ENCODE results near the gene ARHGAP27.
"Not testable (repeated sequence)": the region's sequence is repeated elsewhere in the genome, so short reads cannot be mapped to it uniquely, and the experiment has no call there.

The ARHGAP27 gene, protein sequence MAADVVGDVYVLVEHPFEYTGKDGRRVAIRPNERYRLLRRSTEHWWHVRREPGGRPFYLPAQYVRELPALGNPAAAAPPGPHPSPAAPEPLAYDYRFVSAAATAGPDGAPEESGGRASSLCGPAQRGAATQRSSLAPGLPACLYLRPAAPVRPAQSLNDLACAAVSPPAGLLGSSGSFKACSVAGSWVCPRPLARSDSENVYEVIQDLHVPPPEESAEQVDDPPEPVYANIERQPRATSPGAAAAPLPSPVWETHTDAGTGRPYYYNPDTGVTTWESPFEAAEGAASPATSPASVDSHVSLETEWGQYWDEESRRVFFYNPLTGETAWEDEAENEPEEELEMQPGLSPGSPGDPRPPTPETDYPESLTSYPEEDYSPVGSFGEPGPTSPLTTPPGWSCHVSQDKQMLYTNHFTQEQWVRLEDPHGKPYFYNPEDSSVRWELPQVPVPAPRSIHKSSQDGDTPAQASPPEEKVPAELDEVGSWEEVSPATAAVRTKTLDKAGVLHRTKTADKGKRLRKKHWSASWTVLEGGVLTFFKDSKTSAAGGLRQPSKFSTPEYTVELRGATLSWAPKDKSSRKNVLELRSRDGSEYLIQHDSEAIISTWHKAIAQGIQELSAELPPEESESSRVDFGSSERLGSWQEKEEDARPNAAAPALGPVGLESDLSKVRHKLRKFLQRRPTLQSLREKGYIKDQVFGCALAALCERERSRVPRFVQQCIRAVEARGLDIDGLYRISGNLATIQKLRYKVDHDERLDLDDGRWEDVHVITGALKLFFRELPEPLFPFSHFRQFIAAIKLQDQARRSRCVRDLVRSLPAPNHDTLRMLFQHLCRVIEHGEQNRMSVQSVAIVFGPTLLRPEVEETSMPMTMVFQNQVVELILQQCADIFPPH

DNA sequence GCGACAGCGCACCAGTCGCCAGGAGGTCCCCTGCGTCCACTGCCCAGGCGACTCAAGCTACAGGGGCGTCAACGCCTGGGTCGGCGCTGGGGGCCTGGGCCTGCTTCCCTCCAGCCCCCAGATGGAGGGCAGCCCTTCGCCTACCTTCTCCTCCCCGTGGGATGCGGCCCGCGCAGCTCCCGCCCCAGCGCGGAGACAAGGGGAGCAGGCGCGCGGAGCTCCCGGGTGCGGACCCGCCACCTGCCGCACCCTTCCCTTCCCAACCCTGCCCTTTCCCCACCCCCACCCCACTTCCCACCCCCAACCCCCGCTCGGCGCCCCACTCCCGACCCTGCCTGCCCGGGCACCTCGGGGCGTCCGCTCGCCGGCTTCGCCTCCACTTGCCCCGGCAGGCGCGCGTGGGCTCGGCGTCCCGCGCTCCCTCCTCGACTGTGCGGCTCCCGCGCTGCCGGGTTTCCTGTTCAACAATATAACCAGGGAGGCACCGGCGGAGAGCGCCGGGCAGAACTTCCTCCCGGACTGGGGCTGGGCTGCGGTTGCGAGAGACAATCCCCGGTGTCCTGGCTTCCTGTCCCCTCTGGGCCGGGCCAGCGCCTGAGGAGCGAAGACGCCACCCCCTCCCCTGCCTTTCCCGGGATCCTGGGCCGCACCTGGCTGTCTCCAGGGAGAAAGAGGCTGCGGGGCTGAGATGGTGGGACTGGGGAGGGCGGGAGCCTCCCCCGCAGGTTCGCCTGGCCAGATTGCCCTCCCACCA is at the start of gene ARHGAP27:
Gene ARHGAP27, minus strand, starts transcription at position 466 of the 754 bp plus-strand sequence. CDS start 2,591 bp downstream, outside the sequence.
- no peak for DNase-seq

DNA sequence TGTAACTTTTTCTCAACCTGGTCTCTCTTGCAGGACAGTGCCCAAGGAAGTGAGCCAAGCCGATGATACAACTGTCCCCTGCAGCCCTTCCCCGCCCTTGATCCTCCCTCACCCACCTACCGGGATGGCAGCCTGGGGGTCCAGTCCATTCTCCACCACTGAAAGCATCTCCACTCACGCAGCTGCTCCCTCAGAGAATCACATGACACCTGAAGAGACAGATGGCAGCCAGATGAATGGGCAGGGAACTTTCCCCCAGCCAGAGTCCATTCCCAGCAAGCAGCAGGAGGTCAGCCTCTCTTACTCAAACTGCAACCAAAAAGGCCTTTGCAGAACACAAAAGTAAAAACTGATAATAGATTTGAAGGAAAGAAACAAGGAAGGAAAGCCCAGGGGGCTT is 49.6 kb upstream of the ARHGAP27 start:
- DNase-seq: not testable (repeated sequence)

DNA sequence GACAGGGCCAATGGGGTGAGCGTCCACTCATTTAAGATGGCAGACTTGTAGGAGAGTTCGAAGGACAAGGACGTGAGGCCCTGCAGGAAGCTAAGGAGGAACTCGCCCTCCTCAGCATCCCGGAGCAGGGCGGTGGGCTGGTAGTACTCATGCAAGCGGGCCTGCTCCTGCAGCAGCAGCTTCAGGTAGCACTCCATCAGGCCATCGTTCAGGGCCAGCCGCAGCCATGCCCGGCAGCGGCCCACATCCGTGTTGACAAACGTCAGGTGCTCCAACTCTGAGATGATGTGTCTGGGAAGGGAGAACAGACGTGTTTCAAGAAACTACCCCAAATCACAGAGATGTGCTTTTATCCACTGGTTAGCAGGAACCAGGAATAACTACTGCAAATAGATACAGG is 42.8 kb upstream of the ARHGAP27 start:
- DNase-seq: not testable (repeated sequence)

DNA sequence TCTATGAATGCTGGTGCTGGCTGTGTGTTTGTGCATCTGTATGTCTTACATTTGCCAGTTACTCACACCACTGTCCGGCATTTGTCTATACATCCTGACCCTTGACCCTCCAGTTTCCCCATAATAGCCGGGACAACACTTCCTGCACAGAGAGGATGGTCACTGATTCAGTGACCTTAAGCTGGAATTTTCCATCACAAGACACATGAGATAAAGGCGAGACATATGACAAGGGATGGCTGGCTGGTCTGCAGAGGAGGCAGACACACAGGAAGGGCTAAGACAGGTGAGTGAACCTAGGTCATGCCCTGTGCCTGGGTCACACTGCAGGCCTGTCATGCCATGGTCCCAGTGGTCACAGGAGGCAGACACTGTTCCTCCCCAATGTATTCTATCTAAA is 39.6 kb upstream of the ARHGAP27 start:
- not testable (repeated sequence) for DNase-seq

DNA sequence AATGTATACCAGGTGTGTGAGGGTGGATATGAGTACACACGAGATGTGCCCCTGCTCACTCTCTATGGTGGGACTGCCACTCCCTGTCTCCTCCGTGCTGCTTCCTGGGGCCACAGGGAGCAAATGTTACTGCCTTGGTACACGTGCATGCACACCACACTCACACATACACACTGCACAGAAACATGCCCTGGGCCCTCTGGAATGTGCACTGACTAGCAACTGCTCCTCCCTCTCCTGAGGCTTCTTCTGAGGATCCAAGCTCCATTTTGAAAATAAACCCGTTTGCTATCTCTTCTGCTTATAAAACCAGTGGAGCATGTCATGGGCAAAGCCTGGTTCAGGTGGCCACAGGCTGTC is 36.5 kb upstream of the ARHGAP27 start:
- DNase-seq: not testable (repeated sequence)

DNA sequence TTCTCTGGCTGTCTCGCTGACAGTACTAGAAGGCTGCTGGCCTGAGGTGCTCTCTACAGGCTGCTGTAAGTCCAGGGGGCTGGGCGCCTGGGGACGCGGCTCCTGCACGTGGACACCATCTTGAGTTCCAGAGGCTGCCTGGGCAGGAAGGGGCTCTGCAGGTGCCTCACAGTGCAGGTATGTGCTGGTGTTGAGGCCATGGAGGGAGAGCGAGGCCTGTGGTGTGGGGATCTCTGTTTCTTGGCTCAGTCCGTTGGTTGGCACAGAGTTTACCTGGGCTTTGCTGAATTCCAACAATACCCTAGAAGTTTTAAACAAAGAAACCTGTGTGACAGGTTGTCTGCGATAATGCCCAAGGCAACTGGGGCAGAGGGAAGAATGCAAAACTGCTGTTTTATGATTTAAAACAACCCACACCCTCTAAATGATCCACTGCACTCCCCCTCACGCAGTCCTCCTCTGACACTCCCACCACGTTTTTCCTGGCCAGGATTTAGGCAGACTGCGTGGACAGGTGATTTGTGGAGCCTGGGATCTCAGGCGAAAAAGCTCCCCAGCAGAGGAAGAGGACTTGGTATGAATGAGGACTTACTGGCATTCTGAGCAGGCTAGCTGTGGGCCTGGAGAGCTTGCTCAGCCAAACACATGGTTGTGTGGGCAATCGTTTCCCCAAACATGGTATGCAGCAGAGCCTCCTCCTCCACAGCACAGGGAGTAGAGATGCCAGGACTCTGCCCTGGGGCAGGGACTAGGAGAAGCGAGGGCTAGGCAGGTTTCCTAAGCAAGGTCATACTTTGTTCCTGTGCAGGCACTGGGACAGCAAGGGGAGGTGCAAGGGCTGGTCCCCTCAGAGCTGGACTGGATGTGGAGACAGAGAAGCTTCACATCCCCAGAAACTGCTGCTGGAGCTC is 35.9 kb upstream of the ARHGAP27 start:
- not testable (repeated sequence) for DNase-seq

DNA sequence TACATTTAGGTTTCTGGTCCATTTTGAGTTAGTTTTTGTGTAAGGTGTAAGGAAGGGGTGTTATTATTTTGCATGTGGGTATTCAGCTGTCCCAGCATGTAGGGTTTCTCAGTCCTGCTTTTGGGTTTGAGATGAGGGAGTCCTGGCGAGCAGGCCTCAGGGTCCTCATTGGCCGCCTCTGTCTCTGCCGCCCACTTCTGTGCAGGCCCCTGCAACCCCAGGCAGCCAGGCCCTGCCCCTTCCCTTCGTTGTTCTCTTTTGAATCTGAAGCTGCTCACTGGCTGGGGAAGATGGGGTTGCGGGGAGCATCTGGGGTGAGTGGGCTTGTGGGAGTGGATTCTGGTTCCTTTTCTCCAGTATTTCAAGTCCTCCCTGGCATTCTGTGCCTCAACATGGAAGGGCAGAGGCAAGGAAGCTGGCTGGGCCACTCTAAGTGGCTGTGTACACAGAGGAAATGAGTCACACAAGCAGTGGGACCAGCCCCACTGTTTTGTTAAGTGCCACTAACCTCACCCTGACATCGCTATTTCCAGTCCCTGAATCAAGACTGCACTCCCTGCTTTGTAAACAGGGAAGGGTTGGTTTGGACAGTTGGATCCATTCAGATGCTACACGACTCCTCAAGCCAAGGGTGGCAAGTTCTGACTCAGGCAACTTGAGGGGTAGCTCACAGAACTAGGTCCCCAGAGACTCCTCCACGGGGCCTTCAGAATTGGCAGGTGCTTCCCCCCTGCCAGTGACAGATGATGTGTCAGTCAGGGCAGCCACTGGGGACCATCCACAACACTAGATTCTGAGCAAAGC is 29.1 kb upstream of the ARHGAP27 start:
- DNase-seq: not testable (repeated sequence)

DNA sequence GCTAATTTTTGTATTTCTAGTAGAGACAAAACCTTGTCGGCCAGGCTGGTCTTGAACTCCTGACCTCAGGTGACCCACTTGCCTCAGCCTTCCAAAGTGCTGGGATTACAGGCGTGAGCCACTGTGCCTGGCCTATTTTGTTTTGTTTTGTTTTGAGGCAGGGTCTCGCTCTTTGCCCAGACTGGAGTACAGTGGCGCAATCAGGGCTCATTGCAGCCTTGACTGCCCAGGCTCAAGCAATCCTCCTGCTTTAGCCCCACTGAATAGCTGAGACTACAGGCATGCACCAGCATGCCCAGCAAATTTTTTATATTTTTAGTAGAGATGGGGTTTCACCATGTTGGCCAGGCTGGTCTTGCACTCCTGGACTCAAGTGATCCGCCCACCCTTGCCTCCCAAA is 27.8 kb upstream of the ARHGAP27 start:
- not testable (repeated sequence) for DNase-seq

DNA sequence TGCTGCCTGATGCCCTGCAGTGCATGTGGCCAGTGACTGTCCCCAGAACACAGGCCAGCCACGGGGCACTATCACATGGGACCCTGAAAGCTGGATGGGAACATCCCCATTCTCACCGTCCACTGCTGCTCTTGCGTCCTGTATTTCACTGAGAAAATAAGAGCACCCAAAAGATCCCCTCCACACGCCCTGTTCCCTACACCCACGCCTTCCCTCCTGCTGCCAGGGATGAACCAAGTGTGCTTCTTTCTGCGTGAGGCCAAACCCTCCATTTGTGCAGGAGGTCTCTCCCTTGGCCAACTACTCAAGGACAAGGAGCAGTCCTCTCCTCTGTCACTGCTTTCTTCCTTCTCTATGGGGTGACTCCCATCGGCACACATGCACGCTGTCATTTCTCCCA is 21.7 kb upstream of the ARHGAP27 start:
- not testable (repeated sequence) for DNase-seq

DNA sequence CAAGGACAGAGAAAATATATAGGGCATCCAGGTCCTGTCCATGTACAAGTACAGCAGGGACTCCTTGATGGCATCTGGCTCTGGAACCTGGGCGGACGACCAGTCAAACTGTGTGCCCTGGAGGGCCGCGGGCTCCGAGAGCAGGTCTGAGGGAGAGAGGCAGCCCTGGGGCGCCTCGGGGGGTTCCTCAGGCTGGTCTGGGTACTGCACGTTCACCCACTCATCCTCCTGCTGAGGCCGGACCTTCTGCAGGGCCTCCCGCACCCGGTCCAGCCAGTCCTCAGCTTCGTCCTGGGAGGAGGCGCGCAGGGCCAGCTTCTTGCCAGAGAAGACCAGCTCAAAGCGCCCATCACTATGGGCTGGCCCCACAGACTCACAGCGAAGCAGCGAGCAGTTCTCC is 21.1 kb upstream of the ARHGAP27 start:
- DNase-seq: not testable (repeated sequence)

DNA sequence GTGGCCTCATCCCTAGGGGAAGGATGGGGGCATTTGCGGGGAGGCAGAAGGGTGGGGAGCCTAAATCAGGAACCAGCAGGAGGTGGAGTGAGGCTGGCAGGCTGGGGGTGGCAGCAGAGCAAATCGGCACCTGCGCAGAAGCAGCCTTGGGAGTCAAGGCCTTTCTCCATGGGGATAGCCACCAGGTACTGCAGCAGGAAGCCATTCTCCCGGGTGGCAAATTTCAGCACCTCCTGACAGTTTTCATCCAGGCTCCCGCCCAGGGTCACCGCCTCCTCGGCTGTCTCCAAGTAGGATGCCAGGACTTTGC is 20.5 kb upstream of the ARHGAP27 start:
- DNase-seq: not testable (repeated sequence)

DNA sequence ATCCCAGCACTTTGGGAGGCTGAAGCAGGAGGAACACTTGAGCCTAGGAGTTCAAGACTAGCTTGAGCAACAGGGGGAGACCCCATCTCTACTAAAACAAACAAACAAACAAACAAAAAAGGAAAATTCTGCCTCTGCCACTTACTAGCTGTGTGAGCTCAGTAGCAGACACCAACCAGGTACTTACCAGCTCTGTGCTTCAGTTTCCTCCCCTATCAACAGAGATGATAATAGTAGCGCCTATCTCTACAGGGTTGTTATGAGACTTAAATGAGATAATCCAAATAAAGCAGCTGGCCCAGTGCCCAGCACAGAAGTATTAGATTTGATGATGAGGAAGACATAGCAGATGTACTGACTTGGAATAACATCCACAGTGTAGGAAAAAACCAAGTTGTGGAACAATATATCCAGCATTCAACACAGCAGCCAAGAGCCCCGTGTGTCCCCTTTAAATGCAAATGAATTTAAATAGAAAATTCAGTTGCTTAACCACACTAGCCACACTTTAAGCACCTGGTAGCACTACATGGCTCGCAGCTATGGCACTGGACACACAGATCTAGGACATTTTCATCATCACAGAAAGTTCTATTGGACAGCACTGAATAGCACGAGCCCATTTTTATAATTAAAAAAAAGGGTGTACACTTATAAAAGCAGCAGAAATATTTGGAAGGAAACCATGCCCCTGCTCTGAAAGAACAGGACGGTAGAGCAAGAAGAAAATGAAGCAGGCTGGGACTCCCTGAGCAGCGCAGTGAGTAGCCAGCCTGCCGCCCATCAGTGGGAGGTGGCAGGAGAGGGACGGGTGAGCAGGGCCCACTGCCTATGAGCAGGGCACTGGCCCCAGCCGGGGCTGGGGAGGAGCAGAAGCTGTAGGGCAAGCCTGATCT is 19.9 kb upstream of the ARHGAP27 start:
- DNase-seq: not testable (repeated sequence)

DNA sequence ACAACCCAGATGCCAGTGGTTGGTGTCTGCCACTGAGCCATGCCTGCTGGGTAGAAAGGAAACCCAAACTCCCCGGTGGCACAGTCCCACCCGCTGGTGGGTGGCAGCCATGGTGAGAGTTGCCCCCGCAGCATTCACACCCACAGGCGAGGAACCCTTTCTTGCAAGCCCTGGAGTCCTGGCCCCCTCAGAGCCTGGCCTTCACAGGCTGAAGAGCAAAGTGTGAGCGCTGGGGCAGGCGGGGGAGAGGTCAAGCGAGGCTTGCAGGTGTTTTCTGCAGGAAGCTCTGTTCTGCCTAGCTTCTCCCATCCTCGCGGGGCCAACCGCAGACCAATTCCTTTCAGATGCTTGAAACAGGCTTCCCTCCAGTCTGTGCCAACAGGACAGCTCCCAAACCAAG is 19.0 kb upstream of the ARHGAP27 start:
- DNase-seq: not testable (repeated sequence)

DNA sequence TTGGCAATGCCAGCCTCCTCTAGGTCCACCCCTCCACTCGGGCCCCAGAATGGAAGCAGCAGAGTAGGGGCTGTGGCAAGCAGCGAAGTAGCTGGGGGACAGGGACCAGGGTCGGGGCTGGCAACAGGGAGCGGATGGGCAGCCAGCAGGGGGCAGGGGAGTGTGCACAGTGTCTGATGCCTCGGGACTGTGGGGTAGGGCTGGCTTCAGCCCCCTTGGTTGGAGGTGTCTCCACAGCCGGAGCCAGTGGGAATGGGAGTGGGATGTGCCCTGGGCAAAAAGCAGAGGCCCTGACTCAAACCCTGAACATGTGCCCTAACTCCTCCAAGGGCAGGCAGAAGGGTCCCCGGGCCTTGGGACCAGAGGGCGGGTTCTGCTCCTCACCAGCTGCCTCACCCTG is 18.5 kb upstream of the ARHGAP27 start:
- DNase-seq: no peak

DNA sequence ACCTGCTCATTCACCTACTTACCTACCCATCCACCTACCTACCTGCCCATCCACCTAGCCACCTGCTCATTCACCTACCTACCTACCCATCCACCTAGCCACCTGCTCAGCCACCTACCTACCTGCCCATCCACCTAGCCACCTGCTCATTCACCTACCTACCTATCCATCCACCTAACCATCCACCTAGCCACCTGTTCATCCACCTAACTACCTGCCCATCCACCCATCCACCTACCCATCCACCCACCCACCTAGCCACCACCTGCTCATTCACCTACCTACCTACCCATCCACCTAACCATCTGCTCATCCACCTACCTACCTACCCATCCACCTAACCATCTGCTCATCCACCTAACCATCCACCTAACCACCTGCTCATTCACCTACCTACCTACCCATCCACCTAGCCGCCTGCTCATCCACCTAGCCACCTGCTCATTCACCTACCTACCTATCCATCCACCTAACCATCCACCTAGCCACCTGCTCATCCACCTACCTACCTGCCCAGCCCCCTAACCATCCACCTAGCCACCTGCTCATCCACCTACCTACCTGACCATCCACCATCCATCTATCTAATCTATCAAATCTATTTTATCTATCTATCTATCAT is 17.1 kb upstream of the ARHGAP27 start:
- not testable (repeated sequence) for DNase-seq

DNA sequence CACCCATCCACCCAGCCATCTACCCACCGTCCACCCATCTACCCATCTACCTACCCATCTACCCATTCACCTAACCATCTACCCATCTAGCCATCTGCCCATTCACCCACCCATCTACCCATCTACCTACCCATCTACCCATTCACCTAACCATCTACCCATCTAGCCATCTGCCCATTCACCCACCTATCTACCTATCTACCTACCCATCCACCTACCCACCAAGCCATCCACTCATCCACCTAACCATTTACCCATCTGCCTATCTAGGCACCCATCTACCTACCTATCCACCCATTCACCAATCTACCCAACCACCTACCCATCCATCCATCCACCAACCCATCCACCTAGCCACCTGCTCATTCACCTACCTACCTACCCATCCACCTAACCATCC is 16.6 kb upstream of the ARHGAP27 start:
- DNase-seq: not testable (repeated sequence)

DNA sequence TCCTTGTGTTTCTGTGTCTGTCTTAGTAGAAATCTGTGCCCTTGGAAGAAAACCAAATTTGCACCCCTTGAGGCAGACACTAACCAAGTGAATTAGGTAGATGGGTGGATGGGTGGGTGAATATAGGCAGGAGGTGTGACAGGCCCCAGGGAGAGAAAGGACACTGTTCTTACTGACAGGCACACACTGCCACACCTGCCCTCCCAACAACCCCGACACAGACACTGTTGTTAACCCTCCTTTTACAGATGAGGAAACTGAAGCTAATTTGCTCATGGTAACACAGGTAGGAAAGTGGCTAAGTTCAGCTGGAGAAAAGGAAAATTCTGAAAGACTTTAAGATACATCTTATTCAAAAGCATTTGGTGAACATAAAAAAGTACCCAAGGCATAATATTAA is 15.8 kb upstream of the ARHGAP27 start:
- DNase-seq: not testable (repeated sequence)

DNA sequence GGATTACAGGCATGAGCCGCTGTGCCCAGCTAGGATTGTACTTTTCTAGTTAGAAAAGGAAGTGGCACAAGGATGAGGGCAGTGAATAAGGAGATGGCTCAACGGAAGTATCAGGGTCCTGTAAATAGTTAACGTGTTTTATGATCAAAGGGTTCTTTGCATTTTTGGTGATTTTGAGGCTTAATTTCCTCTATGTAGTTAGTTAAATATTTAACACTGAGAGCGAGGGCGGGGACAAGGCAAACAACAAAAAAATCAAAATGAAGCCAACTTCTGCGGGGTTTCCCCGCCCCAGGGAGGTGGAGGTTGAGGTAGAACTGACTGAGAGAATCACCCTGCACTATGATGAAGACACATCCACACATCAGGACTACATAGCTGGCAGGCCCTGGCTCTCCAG is 15.4 kb upstream of the ARHGAP27 start:
- DNase-seq: not testable (repeated sequence)

DNA sequence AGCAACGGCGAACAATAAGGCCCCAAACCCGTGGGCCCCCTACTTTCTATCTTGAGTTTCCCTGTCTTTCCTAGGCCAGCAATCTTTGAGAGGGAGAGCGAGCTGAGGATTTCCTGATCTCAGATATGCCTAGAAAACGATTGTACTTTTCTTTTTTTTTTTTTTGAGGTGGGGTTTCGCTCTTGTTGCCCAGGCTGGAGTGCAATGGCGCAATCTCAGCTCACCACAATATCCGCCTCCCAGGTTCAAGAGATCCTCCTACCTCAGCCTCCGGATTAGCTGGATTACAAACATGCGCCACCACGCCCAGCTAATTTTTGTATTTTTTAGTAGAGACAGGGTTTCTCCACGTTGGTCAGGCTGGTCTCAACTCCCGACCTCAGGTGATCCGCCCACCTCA is 15.0 kb upstream of the ARHGAP27 start:
- not testable (repeated sequence) for DNase-seq
